Suprapubic skin (tissue), 3 donors: ENCODE results near the gene PDZD7.

Experiments
- CTCF ChIP-seq, 2 donors: fragments of 200-600 bp in 1 of 2; fragments of 450-650 bp in 1 of 2; sonication (generic) in 1 of 2; IDR thresholded peaks; one replicate each; pipeline ENCODE4 v1.5.1; 2016 to 2019; ENCODE audit warnings: antibody characterized with exemption in 2 of 2, mild to moderate bottlenecking in 1 of 2, moderate library complexity in 1 of 2
- EP300 ChIP-seq: sonication (generic); formaldehyde crosslinking; IDR thresholded peaks from one replicate; pipeline ENCODE4 v1.6.1; 2017; ENCODE audit warnings: antibody characterized with exemption
- POLR2A ChIP-seq, 2 donors: fragments of 450-650 bp; IDR thresholded peaks; one replicate each; pipeline ENCODE4 v1.6.1; 2017; ENCODE audit warnings: antibody characterized with exemption in 2 of 2, mild to moderate bottlenecking in 2 of 2, moderate library complexity in 2 of 2

- TF ChIP-seq CTCF (IDR thresholded peaks at IDR 0.05) (no peak), POLR2A (IDR thresholded peaks at IDR 0.05) (no peak), EP300 (no peak)
These were observed 58.6 kb downstream of the PDZD7 start for GRCh38 chr10:100972115-100972903.
